ENCODE data around the gene TSHZ2. TPM values are rescaled to one million over a fixed set of nuclear protein-coding genes. Genes with fewer than 3 reads are reported as not detected.

The TSHZ2 gene
- total and polyA plus RNA-seq, 4 donors = 0.93 to 8.8 (median 3.8) TPM

DNA sequence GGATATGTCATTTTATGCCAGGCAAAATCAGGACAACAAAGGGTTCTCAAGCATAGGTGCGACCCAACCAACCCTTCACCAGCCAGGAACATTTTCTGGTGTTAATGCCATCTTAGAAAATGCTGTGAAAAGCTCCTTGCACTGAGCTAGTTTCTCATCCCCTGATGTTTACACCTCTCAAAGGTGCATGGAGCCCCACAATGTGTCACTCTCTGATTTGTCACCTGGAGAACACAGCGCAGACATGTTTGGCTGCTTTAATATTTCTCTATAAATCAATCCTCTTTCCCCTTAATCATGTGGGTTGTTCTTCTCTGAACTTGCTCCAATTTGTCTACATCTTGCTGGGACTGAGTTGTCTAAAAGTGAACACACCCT is 244.3 kb downstream of the TSHZ2 start:
- no peaks in the 10 kb centered on the region for H3K9me3 ChIP-seq (ENCODE audit: control insufficient read depth in 4 of 4, insufficient read depth in 3 of 4, low read length in 3 of 4)
- no peaks in the 10 kb centered on the region for H3K36me3 ChIP-seq (ENCODE audit: control insufficient read depth in 4 of 4, insufficient read depth in 4 of 4, low read length in 4 of 4)
- no peak overlapping the region for H3K27ac ChIP-seq (ENCODE audit: low read depth in 1 of 2, low read length in 1 of 2)
- DNase-seq (no peak), ATAC-seq (ENCODE audit: insufficient read depth, low FRiP score) (no peak)
- H3K4me1 ChIP-seq (ENCODE audit: control insufficient read depth in 5 of 5, insufficient read depth in 5 of 5, low read length in 5 of 5) = peaks cover 0 to 5% (median 0%) of the 10 kb centered on the region in 5 donors
- H3K4me3 ChIP-seq = no peak overlapping the region
- 97 to 98% methylated on average over 2 of the region's 2 CpGs for WGBS, 2 donors
- no peak overlapping the region for H3K9ac ChIP-seq (ENCODE audit: insufficient read depth in 1 of 2, low read length in 2 of 2)
- H3K27me3 ChIP-seq (ENCODE audit: control insufficient read depth in 3 of 3, insufficient read depth in 3 of 3, low read length in 2 of 3) = no peaks in the 10 kb centered on the region
- TF ChIP-seq, protein P1, sequence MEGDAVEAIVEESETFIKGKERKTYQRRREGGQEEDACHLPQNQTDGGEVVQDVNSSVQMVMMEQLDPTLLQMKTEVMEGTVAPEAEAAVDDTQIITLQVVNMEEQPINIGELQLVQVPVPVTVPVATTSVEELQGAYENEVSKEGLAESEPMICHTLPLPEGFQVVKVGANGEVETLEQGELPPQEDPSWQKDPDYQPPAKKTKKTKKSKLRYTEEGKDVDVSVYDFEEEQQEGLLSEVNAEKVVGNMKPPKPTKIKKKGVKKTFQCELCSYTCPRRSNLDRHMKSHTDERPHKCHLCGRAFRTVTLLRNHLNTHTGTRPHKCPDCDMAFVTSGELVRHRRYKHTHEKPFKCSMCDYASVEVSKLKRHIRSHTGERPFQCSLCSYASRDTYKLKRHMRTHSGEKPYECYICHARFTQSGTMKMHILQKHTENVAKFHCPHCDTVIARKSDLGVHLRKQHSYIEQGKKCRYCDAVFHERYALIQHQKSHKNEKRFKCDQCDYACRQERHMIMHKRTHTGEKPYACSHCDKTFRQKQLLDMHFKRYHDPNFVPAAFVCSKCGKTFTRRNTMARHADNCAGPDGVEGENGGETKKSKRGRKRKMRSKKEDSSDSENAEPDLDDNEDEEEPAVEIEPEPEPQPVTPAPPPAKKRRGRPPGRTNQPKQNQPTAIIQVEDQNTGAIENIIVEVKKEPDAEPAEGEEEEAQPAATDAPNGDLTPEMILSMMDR (IDR thresholded peaks at IDR 0.05; ENCODE audit: control extremely low read depth, extremely low read depth) = no peak

GRCh38 chr20:53216856-53217576 is 244.9 kb downstream of the TSHZ2 start:
- Histone ChIP-seq H3K27me3 (ENCODE audit: control insufficient read depth in 3 of 3, insufficient read depth in 3 of 3, low read length in 2 of 3) (no peaks in the 10 kb centered on the region), H3K4me3 (no peak overlapping the region), H3K36me3 (ENCODE audit: control insufficient read depth in 4 of 4, insufficient read depth in 4 of 4, low read length in 4 of 4) (no peaks in the 10 kb centered on the region), H3K27ac (ENCODE audit: low read depth in 1 of 2, low read length in 1 of 2) (no peak overlapping the region), H3K4me1 (ENCODE audit: control insufficient read depth in 5 of 5, insufficient read depth in 5 of 5, low read length in 5 of 5) (peaks cover 0 to 5% (median 0%) of the 10 kb centered on the region in 5 donors), H3K9me3 (ENCODE audit: control insufficient read depth in 4 of 4, insufficient read depth in 3 of 4, low read length in 3 of 4) (no peaks in the 10 kb centered on the region), H3K9ac (ENCODE audit: insufficient read depth in 1 of 2, low read length in 2 of 2) (no peak overlapping the region)
- 20 to 21% methylated on average over 32 of the region's 32 CpGs for WGBS, 2 donors
- peak; percentile 49 to 69 (median 66) for DNase-seq
- TF ChIP-seq, protein P1 (IDR thresholded peaks at IDR 0.05; ENCODE audit: control extremely low read depth, extremely low read depth) = peak; percentile 71
- ATAC-seq (ENCODE audit: insufficient read depth, low FRiP score) = no peak

DNA sequence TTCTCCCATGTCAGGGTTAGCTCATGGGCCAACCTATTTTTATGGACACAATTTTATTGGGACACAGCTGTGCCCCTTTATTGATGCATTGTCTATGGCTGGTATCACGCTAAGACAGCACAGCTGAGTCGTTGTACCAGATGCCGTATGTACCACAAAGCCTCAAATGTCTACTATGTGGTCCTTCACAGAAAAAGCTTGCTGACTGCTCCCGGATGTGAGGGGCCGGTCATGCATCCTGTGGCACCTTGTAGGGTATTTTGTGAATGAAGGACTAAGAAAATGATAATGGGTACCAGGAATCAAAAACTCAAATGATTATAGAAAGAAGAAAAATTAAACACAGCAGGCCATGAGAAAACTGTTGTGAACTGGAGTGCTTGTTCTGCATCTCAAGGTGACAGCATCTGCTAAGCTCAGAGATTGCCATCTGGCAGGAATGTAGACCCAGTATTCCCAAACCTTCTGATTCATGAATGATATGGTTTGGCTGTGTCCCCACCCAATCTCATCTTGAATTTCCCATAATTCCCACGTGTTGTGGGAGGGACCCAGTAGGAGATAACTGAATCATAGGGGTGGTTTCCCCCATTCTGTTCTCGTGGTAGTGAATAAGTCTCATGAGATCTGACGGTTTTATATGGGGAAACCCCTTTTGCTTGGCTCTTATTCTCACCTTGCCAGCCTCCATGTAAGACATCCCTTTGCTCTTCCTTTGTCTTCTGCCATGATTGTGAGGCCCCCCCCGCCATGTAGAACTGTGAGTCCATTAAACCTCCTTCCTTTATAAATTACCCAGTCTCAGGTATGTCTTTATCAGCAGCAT is 248.5 kb downstream of the TSHZ2 start:
- Histone ChIP-seq H3K27me3 (ENCODE audit: control insufficient read depth in 3 of 3, insufficient read depth in 3 of 3, low read length in 2 of 3) (no peaks in the 10 kb centered on the region), H3K4me3 (no peak overlapping the region), H3K4me1 (ENCODE audit: control insufficient read depth in 5 of 5, insufficient read depth in 5 of 5, low read length in 5 of 5) (peaks cover 0 to 10% (median 0%) of the 10 kb centered on the region in 5 donors), H3K9ac (ENCODE audit: insufficient read depth in 1 of 2, low read length in 2 of 2) (no peak overlapping the region), H3K9me3 (ENCODE audit: control insufficient read depth in 4 of 4, insufficient read depth in 3 of 4, low read length in 3 of 4) (no peaks in the 10 kb centered on the region), H3K36me3 (ENCODE audit: control insufficient read depth in 4 of 4, insufficient read depth in 4 of 4, low read length in 4 of 4) (no peaks in the 10 kb centered on the region), H3K27ac (ENCODE audit: low read depth in 1 of 2, low read length in 1 of 2) (no peak overlapping the region)
- TF ChIP-seq, protein P1 (IDR thresholded peaks at IDR 0.05; ENCODE audit: control extremely low read depth, extremely low read depth) = no peak
- 80 to 82% methylated on average over 9 of the region's 9 CpGs for WGBS, 2 donors
- no peak for DNase-seq
- no peak for ATAC-seq (ENCODE audit: insufficient read depth, low FRiP score)
